ENCODE results near the gene ERICH6.

The ERICH6 gene

GRCh38 chr3:150736903-150737832 is 33.4 kb upstream of the ERICH6 start:
- DNase-seq (ENCODE audit: low read depth in 2 of 2): no peak

DNA sequence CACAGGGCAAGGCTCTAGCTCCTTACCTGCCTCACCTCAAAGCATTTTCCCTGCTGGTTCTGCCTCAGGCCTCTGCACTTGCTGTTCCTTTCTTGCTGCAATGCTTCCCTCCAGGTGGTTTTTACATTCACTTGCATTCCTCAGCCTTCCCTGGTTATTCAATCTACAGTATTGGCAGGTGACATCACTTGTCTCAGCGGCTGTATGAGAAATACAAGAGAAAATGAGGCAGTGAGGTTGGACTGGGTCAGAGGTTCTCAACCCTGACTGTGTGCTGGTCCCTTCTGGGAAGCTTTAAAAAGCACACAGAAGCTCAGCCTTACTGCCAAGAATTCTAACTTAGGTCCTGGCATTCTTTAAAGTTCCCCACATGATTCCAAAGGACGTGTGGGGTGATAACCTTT is 32.6 kb upstream of the ERICH6 start:
- no peak for DNase-seq (ENCODE audit: low read depth in 2 of 2)

DNA sequence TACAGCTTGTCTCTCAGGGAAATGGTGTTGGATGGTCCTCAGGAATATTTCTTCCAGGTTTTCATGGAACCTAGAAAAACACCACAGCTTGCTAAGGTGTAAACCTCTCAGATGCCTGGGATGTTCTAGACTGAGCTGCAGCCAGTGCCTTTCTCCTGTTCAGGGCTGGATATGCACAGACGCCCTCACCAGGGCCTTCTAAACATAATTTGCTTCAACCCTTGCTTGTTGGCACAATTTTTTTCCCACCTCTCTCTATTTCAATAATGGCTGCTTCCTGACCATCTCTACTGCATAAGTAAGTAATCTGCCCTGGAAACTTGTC is 31.0 kb upstream of the ERICH6 start:
- DNase-seq (ENCODE audit: low read depth in 2 of 2): no peak

GRCh38 chr3:150733936-150734794 is 30.4 kb upstream of the ERICH6 start:
- DNase-seq (ENCODE audit: low read depth in 2 of 2): no peak

DNA sequence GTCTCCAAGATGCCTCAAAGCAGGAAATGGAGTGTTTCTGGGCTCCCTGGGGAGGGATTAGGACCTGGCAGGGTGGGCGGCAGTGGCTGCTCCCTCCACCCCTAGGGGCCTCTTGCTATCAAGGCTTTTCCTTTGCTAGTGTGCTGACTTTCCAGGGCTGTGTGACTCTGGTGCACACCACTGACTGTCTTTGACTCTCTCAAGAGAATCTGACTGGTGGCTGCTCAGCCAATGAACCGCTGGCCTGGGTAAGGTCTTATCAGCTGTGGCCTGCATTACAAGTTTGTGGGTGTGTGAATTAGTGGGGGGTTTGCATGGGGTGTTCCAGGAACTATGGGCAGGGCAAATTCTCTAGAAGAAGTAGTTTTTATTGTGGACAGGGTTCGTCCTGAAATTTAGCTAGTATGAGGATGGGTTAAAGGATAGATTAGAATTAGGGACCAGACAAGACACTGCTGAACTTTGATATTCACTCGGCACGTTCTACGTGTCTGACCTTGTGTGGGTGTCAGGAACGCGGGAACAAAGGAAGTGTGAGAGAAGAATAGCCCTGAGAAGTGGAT is 29.7 kb upstream of the ERICH6 start:
- no peak for DNase-seq (ENCODE audit: low read depth in 2 of 2)

GRCh38 chr3:150729682-150730360 is 26.1 kb upstream of the ERICH6 start:
- DNase-seq (ENCODE audit: low read depth in 2 of 2): no peak

DNA sequence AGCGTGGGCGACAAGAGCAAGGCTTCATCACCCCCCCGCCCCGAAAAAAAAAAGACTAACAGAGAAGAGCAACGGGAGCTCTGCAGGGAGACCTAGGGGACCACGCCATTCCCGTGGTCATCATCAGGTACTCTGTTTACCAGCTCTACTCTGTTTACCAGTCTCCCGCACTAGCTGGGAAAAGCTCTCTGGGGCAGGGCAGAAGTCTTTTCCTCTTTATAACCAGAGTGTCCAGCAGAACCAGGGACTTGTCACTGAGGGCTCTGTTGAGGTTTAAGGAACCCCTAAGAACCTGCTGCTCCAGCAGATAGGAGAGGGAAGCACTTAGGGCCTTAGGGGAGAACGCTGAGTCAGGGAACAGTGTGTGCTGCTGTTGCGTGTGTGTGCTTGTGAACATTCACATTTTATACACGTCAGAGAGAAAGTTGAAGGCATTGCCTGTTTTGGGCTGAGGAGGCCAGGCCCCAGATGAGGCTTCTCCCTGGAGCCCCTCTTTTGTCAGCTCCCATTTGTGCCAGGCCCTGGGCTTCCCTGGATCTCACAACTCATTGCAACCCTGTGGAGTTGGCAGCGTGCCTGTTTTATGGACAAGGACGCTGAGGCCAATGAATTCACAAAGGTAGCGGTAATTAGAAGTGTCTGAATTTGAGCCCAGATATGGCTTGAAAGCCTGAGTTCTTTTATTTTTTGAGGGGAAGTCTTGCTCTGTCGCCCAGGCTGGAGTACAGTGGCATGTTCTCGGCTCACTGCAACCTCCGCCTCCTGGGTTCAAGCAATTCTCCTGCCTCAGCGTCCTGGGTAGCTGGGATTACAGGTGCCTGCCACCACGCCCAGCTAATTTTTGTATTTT is 24.2 kb upstream of the ERICH6 start:
- no peak for DNase-seq (ENCODE audit: low read depth in 2 of 2)

- no peak for DNase-seq (ENCODE audit: low read depth in 2 of 2)
Measured at GRCh38 chr3:150725548-150725947, 21.8 kb upstream of the ERICH6 start.

DNA sequence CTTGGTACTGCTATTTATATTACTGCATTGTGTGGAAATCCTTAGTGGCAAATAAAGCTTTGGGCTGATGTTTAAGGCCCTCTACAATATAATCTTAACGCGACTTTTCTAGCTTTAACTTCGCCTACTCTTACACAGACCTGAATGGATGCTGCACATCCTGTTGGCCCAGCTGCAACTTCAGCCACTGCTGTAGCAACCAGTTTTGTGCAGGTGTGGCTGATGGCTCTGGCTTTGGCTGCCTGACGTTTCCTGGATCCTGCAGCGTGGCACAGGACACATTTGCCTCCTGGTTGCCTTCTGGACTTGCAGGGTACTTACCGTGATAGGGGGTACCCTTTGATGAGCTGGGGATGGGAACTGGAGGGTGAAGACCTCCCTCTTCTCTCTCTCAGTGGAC is 20.2 kb upstream of the ERICH6 start:
- no peak for DNase-seq (ENCODE audit: low read depth in 2 of 2)

DNA sequence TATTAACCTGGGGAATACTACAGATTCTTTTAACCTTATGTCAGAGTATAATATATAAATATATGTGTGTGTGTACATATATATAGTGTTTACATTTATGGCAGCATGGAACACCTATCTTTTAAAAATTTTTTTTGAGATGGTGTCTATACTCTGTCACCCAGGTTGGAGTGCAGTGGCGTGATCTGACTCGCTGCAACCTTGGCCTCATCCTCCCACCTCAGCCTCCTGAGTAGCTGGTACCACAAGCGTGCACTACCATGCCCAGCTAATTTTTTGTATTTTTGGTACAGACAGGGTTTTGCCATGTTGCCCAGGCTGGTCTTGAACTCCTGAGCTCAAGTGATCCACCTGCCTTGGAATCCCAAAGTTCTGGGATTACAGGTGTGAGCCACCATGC is 18.5 kb upstream of the ERICH6 start:
- DNase-seq (ENCODE audit: low read depth in 2 of 2): no peak

GRCh38 chr3:150721285-150722130 is 17.8 kb upstream of the ERICH6 start:
- DNase-seq (ENCODE audit: low read depth in 2 of 2): no peak

DNA sequence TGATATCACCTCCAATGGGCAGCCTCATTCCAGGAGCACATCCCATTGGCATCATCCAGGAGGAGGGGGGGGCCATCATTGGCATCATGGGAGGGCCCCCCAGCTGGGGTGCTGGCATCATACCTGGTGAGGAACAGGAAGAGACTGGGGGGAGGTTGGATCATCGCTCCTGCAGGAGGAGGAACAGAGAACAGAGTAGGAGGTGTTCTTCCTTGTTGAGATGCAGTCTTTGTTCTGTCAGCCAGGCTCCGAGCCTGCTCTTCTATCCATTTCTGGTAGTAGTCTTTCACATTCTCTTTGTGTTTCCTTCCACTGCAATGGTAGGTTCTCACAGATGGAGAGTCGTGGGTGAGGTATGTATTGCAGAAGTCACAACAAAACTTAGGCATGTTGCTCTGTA is 16.7 kb upstream of the ERICH6 start:
- no peak for DNase-seq (ENCODE audit: low read depth in 2 of 2)

GRCh38 chr3:150710097-150710496 is 6.4 kb upstream of the ERICH6 start:
- DNase-seq (ENCODE audit: low read depth in 2 of 2): no peak

GRCh38 chr3:150703299-150703755 is 393 bp downstream of the ERICH6 start:
- peak in 1 of 2 experiments; percentile 19 for DNase-seq (ENCODE audit: low read depth in 2 of 2)

DNA sequence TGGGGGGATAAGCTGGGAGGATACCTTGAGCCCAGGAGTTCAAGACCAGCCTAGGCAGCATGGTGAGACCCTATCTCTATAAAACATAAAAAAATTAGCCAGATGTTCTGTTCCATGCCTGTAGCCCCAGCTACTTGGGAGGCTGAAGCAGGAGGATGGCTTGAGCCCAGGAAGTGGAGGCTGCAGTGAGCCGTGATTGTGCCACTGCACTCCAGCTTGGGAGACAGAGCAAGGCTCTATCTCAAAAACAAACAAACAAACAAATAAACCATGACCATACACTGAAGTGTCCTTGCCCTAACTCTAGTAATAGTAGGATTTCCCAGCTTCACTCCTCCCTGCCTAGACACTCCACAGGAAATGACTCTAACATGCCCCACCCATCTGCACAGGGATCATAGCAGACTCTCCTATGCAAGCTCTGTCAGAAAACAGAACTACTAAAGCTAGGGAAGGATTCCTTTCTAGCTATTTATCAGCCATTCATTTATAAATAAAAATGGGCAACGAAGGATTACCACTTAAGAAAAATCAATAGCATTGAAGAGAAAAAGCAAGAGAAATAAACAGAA is 4.6 kb downstream of the ERICH6 start:
- no peak for DNase-seq (ENCODE audit: low read depth in 2 of 2)

- DNase-seq (ENCODE audit: low read depth in 2 of 2): no peak
Measured at GRCh38 chr3:150697646-150698045, 6.1 kb downstream of the ERICH6 start.

- no peak for DNase-seq (ENCODE audit: low read depth in 2 of 2)
Measured at GRCh38 chr3:150691414-150692040, 12.2 kb downstream of the ERICH6 start.

- no peak for DNase-seq (ENCODE audit: low read depth in 2 of 2)
Measured at GRCh38 chr3:150687613-150688012, 16.1 kb downstream of the ERICH6 start.

DNA sequence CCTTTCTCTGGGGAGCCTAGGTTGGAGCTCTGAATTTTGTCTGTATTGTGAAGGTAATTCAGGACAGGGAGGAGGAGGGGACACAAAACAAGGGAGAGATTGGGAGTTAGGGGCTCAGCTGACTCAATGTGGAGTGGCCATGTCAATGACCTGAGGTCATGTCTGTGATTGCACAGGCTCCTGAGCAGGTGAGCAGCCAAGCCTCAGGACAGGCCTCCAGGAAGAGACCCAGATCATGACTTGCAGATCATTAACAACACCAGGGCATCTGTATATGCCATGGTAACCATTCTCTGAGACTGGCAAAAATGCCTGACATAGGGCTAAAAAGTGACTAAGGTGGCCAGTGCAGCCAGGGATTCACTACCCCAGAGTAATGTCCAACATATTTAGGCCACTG is 20.9 kb downstream of the ERICH6 start:
- DNase-seq (ENCODE audit: low read depth in 2 of 2): no peak

Measured in stimulated activated CD4-positive, alpha-beta T cell treated with anti-CD3 and anti-CD28 coated beads, Interleukin-12 subunit alpha, Interleukin-12 subunit beta, amount 100 ng/mL, for 24 hours (primary cell).